GM19438 (cell line): Measurements from ENCODE around the gene UBE2G1.

Source experiments
- ATAC-seq: cut with Tn5 transposase; IDR thresholded peaks from one replicate; pipeline ENCODE4 v1.9.1; 2021; ENCODE audit warnings: low read depth; ENCODE audit not compliant: unreplicated experiment

UBE2G1 gene

DNA sequence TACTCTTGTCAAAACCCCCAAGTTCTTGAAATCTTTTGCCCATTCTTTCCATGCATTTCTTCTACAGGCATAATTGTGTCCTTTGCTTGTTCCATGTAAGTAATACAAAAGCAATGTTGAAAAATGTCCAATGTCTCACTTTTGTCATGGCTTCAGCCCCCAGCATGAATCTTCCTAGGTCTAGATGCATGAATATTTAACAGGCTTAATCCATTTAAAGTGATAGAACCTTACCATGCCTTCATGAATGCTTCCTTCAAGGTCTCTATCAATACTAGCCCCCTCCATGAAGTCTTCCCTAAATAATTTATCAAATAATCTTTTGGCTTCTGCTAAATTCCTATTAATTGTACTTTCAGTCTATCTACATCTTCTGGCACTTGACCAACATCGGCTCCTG lies 56.6 kb downstream of the UBE2G1 start:
- no peak for ATAC-seq

DNA sequence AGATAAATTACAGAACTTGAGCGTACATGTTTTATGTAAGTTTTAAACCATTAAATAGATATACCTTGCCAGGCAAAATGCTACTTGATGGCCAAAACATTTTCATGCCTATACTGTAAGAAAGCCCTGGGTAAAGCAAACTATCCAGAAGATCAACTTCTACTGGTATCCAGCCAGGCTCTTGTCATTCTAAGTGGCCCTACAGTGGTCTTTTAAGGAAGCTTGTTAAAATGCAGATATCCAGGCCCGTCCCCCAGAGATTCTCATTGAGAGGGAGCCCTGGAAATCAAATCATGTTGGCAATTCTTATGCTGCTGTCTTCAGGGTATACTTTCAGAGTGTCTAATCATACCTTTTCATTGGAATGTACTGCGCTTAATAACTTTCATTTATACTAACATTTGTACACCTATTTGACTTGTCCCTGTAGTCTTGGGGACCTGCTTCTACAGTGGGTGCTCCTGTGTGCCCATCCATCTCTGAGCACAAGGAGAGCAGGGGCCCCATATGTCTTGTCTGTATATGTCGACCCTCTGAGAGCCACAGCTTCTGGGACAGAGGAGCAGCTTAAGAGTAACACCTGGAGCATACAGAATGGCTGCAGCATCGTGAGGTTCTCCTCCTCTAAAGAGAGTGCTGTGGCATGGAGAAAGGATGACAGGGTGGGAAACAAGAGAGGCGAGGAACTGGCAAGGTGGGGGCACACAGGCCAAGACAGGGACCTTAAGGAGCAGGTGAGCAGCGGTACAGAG lies 59.1 kb downstream of the UBE2G1 start:
- ATAC-seq = no peak

DNA sequence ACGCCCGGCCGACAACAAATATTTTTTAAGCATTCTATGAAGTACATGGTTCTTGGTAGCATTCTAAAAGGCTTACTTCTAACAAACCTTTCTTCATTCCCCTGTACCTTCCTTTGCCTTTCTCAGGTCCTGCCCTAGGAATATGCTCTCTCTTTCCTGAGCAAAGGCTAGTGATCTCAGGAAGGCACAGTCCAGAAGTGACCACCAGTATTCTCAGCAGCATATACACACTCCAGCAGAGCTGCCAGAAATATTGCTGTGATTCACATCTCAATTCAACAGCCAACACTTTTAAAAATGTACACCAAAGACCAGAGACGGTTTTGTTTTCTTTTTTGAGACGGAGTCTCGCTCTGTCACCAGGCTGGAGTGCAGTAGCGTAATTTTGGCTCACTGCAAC lies 61.3 kb downstream of the UBE2G1 start:
- ATAC-seq = no peak

GRCh38 chr17:4304417-4305027 lies 62.0 kb downstream of the UBE2G1 start:
- ATAC-seq = no peak

- no peak for ATAC-seq
These were observed 65.4 kb downstream of the UBE2G1 start for GRCh38 chr17:4301066-4301465.

DNA sequence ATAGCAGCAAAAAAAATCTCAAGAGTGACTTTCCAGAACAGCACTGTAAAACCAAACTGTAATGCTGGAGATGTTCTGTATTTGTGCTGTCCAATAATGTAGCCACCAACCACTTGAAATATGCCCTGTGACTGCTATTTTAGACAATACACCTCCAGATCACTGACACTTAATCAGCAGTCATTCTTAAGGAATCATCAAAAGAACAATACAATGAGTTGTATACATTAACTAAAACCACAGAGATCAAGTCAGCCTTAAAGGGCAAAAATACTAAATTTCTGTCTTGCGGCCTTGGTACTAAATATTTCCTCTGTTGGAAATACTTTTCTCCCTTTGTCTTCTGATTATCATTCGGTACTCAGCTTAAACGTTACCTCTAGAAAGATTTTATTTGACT lies 69.1 kb downstream of the UBE2G1 start:
- no peak for ATAC-seq

GRCh38 chr17:4295686-4296085 lies 70.8 kb downstream of the UBE2G1 start:
- ATAC-seq = no peak

DNA sequence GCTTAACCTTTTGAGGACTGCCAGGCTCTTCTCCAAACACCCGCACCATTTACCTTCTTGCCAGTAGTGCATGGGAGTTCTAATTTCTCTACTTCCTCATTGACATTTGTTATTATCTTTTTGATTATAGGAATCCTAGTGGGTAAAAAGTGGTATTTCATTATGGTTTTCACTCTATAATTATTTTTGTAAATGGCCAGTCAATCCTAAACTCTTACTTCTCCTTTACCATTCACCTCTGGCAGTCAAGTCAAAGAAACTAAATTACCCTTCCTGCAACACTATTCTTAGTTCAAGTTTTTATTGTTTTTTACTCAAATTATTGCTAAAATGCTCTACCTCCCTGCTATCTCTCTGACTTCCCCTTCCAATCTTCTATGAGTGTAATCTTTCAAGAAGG lies 72.9 kb downstream of the UBE2G1 start:
- no peak for ATAC-seq

- ATAC-seq = no peak
These were observed 78.8 kb downstream of the UBE2G1 start for GRCh38 chr17:4287710-4288109.

- no peak for ATAC-seq
These were observed 90.0 kb downstream of the UBE2G1 start for GRCh38 chr17:4276514-4276913.

GRCh38 chr17:4272972-4273368 lies 93.5 kb downstream of the UBE2G1 start:
- ATAC-seq = no peak

DNA sequence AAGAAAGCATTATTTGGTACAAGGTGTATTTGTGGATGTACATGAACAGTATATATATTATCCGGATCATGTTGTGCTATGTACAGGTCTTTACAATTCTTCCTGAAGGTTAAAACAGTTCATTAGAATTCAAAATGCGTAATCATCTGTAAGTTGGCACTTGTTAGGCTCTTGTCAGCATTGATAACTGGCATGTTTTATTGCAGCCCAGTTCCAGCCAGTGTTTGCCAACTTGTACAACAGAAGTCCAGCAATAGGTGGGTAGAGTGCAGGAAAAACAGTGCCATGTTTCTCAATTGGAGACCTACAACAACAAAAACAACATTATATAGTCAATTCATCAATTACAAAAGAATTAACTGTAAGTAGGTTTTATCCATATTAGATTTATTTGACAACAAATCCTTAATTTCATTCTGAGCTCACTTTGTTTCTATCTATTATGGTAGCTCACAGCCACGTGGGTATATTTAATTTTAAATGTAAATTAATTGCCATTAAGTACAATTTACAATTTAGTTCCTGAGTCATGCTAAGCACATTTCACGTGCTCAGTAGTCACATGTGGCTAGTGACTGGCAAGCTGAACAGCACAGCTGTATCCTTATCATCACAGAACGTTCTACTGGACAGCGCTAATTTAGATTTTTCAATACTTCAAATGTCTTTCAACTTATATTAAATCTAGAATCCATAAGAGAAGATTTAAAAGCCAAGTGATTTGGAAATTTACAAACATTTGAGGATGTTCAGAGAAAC lies 94.1 kb downstream of the UBE2G1 start:
- ATAC-seq = no peak

DNA sequence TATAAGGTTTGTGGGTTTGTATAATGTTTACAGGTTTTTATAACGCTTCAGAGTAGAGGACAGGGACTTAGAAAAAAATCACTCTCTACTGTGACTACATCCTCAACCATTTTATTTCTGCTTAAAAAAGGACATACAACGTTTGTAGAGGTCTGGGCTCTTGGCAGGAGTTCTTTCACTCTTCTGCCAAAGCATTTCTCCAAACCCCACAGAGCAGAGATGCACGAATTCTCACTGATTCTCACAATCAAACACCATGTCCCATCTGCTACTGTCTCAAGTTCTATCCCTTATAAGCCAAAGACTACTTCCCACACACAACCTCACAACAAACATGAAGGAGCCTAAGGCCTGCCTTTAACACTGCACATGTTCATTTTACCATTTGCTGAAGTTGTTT lies 95.7 kb downstream of the UBE2G1 start:
- ATAC-seq = no peak

GRCh38 chr17:4269915-4270314 lies 96.6 kb downstream of the UBE2G1 start:
- ATAC-seq = no peak

- ATAC-seq = no peak
These were observed 99.1 kb downstream of the UBE2G1 start for GRCh38 chr17:4267402-4267801.

DNA sequence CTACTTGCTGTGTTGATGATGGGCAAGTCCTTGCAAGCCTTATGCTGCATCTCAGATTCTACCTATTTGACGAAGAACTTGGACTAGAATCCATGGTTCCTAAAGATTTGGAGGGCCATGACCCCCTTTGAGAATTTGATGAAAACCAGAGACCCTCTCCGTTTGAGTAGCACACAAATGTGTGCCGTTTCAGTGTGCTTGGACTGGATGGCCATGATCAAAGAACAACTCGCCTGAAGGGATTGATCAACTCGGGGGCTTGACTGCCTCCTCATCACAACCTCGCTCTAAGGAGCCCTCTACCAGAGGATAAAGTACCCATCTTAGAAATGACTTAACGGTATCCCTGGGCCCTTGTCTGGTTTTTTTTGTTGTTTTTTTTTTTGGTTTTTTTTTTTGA lies 99.9 kb downstream of the UBE2G1 start:
- ATAC-seq = no peak

GRCh38 chr17:4263282-4264215 lies 102.9 kb downstream of the UBE2G1 start, which contains the start of gene ANKFY1:
Gene ANKFY1, minus strand, starts transcription at chr17:4263979. Its CDS starts 38 bp downstream, at chr17:4263941.
- ATAC-seq = peak; percentile 91

GRCh38 chr17:4262703-4263102 lies 103.8 kb downstream of the UBE2G1 start:
- no peak for ATAC-seq

GRCh38 chr17:4261452-4261851 lies 105.0 kb downstream of the UBE2G1 start:
- ATAC-seq = no peak

DNA sequence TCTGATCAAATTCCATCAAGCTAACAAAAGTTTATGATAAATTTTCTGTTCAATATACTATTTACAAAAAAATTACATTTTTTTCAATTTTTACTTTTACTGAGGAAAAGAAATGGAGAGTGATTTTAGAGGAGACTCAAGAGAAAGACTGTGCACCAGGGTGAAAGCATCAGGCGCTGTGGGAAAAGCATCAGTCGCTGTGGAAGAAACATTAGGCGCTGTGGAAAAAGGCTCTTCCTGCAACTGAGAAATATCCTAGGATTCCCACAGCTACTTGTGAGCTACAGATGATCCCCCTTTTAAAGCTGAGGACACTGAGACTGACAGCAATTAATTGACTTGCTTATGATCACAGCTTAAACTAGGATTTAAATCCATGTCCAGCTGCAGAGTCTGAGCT lies 107.6 kb downstream of the UBE2G1 start:
- no peak for ATAC-seq

- ATAC-seq = no peak
These were observed 109.5 kb downstream of the UBE2G1 start for GRCh38 chr17:4256952-4257351.
